Thyroid gland (tissue), 4 donors: ENCODE results near the gene RIPOR2. TPM values are rescaled to one million over a fixed set of nuclear protein-coding genes. Genes with fewer than 3 reads are reported as not detected.

Source experiments
- DNase-seq, 2 donors: peaks; one replicate each; pipeline ENCODE4 v3.0.0-alpha.2; 2019
- H3K27ac ChIP-seq, 3 donors: fragments of 200-600 bp; sonication (generic); 1 replicate in 2 of 3; 2 replicates in 1 of 3; pipeline ENCODE4 v1.5.1; 2016 to 2019; ENCODE audit warnings: mild to moderate bottlenecking in 1 of 3, moderate library complexity in 1 of 3
- H3K27me3 ChIP-seq: fragments of 200-600 bp; sonication (generic); one replicate; pipeline ENCODE4 v1.5.1; 2019
- H3K36me3 ChIP-seq, 2 donors: fragments of 200-600 bp; sonication (generic); one replicate each; pipeline ENCODE4 v1.5.1; 2016 to 2019
- H3K4me1 ChIP-seq, 2 donors: fragments of 200-600 bp; sonication (generic); one replicate each; pipeline ENCODE4 v1.5.1; 2017 to 2019
- H3K4me3 ChIP-seq, 3 donors: fragments of 200-600 bp; sonication (generic); replicated peaks in 1 of 3; 1 replicate in 2 of 3; 2 replicates in 1 of 3; pipeline ENCODE4 v1.5.1; 2016; ENCODE audit warnings: mild to moderate bottlenecking in 1 of 3
- H3K9me3 ChIP-seq: fragments of 200-600 bp; sonication (generic); one replicate; pipeline ENCODE4 v1.5.1; 2017
- CTCF ChIP-seq, 6 experiments: fragments of 200-600 bp in 3 of 6; fragments of 450-650 bp in 3 of 6; sonication (generic) in 3 of 6; IDR thresholded peaks; one replicate each; pipeline ENCODE4 v1.5.1; 2016 to 2019; ENCODE audit warnings: antibody characterized with exemption in 6 of 6, mild to moderate bottlenecking in 2 of 6, inconsistent platforms in 1 of 6, moderate library complexity in 1 of 6
- POLR2A ChIP-seq, 2 donors: fragments of 450-650 bp; IDR thresholded peaks; one replicate each; pipeline ENCODE4 v1.6.1; 2017; ENCODE audit warnings: antibody characterized with exemption in 2 of 2, mild to moderate bottlenecking in 2 of 2, moderate library complexity in 1 of 2
- WGBS, 2 donors: methylation state at CpG; one replicate each; pipeline ENCODE4 v1.1.5; 2017; 5-methylcytosine and 5-hydroxymethylcytosine counted together
- intact Hi-C: fragments of 100-400 bp; cut with DNase I; formaldehyde crosslinking; loops from one replicate; pipeline ENCODE4 v1.15.1; 2023
- total RNA-seq, 4 donors: library from RNA; depleted of rRNA; stranded (reverse); fragments of >200 nt; gene quantifications; one replicate each; pipeline ENCODE4 v1.2.3, GENCODE V29; 2016

RIPOR2 gene
- total RNA-seq, 4 donors from 2014 or later: 3.1 to 13.0 (median 8.4) TPM

GRCh38 chr6:24899997-24900325 lies 35.8 kb downstream of the RIPOR2 start:
- no peaks in the 10 kb centered on the region for H3K9me3 ChIP-seq
- intact Hi-C loops: no loop called here
- H3K4me3 ChIP-seq: no peak overlapping the region
- H3K27me3 ChIP-seq: no peaks in the 10 kb centered on the region
- no peak for TF ChIP-seq CTCF (IDR thresholded peaks at IDR 0.05)
- TF ChIP-seq POLR2A (IDR thresholded peaks at IDR 0.05): no peak
- H3K27ac ChIP-seq: no peak overlapping the region
- H3K36me3 ChIP-seq: no peaks in the 10 kb centered on the region
- no peak for DNase-seq
- no peaks in the 10 kb centered on the region for H3K4me1 ChIP-seq
- 76 to 90% methylated on average over 6 of the region's 6 CpGs for WGBS, 2 donors

GRCh38 chr6:24899136-24899996 lies 36.4 kb downstream of the RIPOR2 start:
- intact Hi-C loops: no loop called here
- Histone ChIP-seq H3K36me3 (no peaks in the 10 kb centered on the region), H3K4me3 (no peak overlapping the region), H3K27ac (no peak overlapping the region), H3K4me1 (no peaks in the 10 kb centered on the region), H3K9me3 (no peaks in the 10 kb centered on the region), H3K27me3 (no peaks in the 10 kb centered on the region)
- DNase-seq: no peak
- 85 to 86% methylated on average over 8 of the region's 8 CpGs for WGBS, 2 donors
- no peak for TF ChIP-seq CTCF (IDR thresholded peaks at IDR 0.05)
- no peak for TF ChIP-seq POLR2A (IDR thresholded peaks at IDR 0.05)

- Histone ChIP-seq H3K36me3 (no peaks in the 10 kb centered on the region), H3K4me3 (no peak overlapping the region), H3K27ac (no peak overlapping the region), H3K9me3 (no peaks in the 10 kb centered on the region), H3K27me3 (no peaks in the 10 kb centered on the region), H3K4me1 (no peaks in the 10 kb centered on the region)
- TF ChIP-seq CTCF (IDR thresholded peaks at IDR 0.05) (no peak), POLR2A (IDR thresholded peaks at IDR 0.05) (no peak)
- intact Hi-C loops: no loop called here
- WGBS, 2 donors: 0 to 93% methylated on average over 1 of the region's 1 CpG
- no peak for DNase-seq
These were observed 37.1 kb downstream of the RIPOR2 start for GRCh38 chr6:24898676-24899075.

- Histone ChIP-seq H3K4me3 (no peak overlapping the region), H3K4me1 (no peaks in the 10 kb centered on the region), H3K27me3 (no peaks in the 10 kb centered on the region), H3K9me3 (no peaks in the 10 kb centered on the region), H3K36me3 (no peaks in the 10 kb centered on the region), H3K27ac (no peak overlapping the region)
- WGBS, 2 donors: 89 to 91% methylated on average over 6 of the region's 6 CpGs
- DNase-seq: no peak
- intact Hi-C loops: no loop called here
- TF ChIP-seq CTCF (IDR thresholded peaks at IDR 0.05) (no peak), POLR2A (IDR thresholded peaks at IDR 0.05) (no peak)
These were observed 38.6 kb downstream of the RIPOR2 start for GRCh38 chr6:24897186-24897585.

GRCh38 chr6:24893342-24893850 lies 42.4 kb downstream of the RIPOR2 start:
- no peak for TF ChIP-seq POLR2A (IDR thresholded peaks at IDR 0.05)
- no peak for TF ChIP-seq CTCF (IDR thresholded peaks at IDR 0.05)
- DNase-seq: no peak
- intact Hi-C loops: no loop called here
- H3K27ac ChIP-seq: no peak overlapping the region
- no peaks in the 10 kb centered on the region for H3K4me1 ChIP-seq
- 90 to 91% methylated on average over 1 of the region's 1 CpG for WGBS, 2 donors
- H3K27me3 ChIP-seq: no peaks in the 10 kb centered on the region
- no peak overlapping the region for H3K4me3 ChIP-seq
- H3K36me3 ChIP-seq: no peaks in the 10 kb centered on the region
- H3K9me3 ChIP-seq: no peaks in the 10 kb centered on the region
